Measurements from ENCODE around the gene STK32C. TPM values are rescaled to one million over a fixed set of nuclear protein-coding genes. Genes with fewer than 3 reads are reported as not detected.

STK32C gene
- total and polyA plus RNA-seq, 7 donors = 3.6 to 11.7 (median 6.6) TPM

- peaks cover 0 to 8% (median under 1%) of the 10 kb centered on the region in 3 donors for H3K27me3 ChIP-seq (ENCODE audit: insufficient read depth in 3 of 3, low read length in 2 of 3)
- H3K36me3 ChIP-seq (ENCODE audit: insufficient read depth in 1 of 2, low read depth in 1 of 2) = no peaks in the 10 kb centered on the region
- intact Hi-C loops (cut with DNase I) = no loop called here
- H3K4me3 ChIP-seq = no peak overlapping the region
- WGBS, 3 donors = 25 to 34% (median 33%) methylated on average over 14 to 16 of the region's 16 CpGs
- ATAC-seq (peak in 2 of 4 donors; percentile 21 to 29), DNase-seq (peak; percentile 17 to 31)
- TF ChIP-seq CTCF (IDR thresholded peaks at IDR 0.05) = no peak
- H3K9me3 ChIP-seq = peaks cover 11% of the 10 kb centered on the region
- no peaks in the 10 kb centered on the region for H3K4me1 ChIP-seq
- no peak overlapping the region for H3K27ac ChIP-seq
Observed at GRCh38 chr10:132293201-132293812, 14.4 kb downstream of the STK32C start.

- WGBS, 3 donors = 63 to 83% (median 68%) methylated on average over 27 to 30 of the region's 30 CpGs
- Histone ChIP-seq H3K4me1 (no peaks in the 10 kb centered on the region), H3K27ac (no peak overlapping the region), H3K27me3 (ENCODE audit: insufficient read depth in 3 of 3, low read length in 2 of 3) (peaks cover 0 to 8% (median 2%) of the 10 kb centered on the region in 3 donors), H3K9me3 (peaks cover 14% of the 10 kb centered on the region), H3K4me3 (no peak overlapping the region), H3K36me3 (ENCODE audit: insufficient read depth in 1 of 2, low read depth in 1 of 2) (no peaks in the 10 kb centered on the region)
- peak in 1 of 4 donors; percentile 4 for ATAC-seq
- no peak for TF ChIP-seq CTCF (IDR thresholded peaks at IDR 0.05)
- DNase-seq = peak; percentile 4 to 28
- intact Hi-C loops (cut with DNase I) = no loop called here
Observed at GRCh38 chr10:132292287-132293200, 15.2 kb downstream of the STK32C start.

- intact Hi-C loops (cut with DNase I) = no loop called here
- 84 to 90% (median 88%) methylated on average over 5 of the region's 5 CpGs for WGBS, 3 donors
- Histone ChIP-seq H3K27me3 (ENCODE audit: insufficient read depth in 3 of 3, low read length in 2 of 3) (peaks cover 0 to 8% (median 2%) of the 10 kb centered on the region in 3 donors), H3K4me1 (no peaks in the 10 kb centered on the region), H3K36me3 (ENCODE audit: insufficient read depth in 1 of 2, low read depth in 1 of 2) (no peaks in the 10 kb centered on the region), H3K4me3 (no peak overlapping the region), H3K9me3 (peaks cover 14% of the 10 kb centered on the region), H3K27ac (no peak overlapping the region)
- no peak for ATAC-seq
- no peak for TF ChIP-seq CTCF (IDR thresholded peaks at IDR 0.05)
- peak in 1 of 2 donors; percentile 23 for DNase-seq
Observed at GRCh38 chr10:132291826-132292225, 15.9 kb downstream of the STK32C start.

- Histone ChIP-seq H3K27ac (no peak overlapping the region), H3K36me3 (ENCODE audit: insufficient read depth in 1 of 2, low read depth in 1 of 2) (no peaks in the 10 kb centered on the region), H3K27me3 (ENCODE audit: insufficient read depth in 3 of 3, low read length in 2 of 3) (peaks cover 0 to 14% (median 2%) of the 10 kb centered on the region in 3 donors), H3K9me3 (peaks cover 14% of the 10 kb centered on the region), H3K4me3 (no peak overlapping the region), H3K4me1 (no peaks in the 10 kb centered on the region)
- no peak for TF ChIP-seq CTCF (IDR thresholded peaks at IDR 0.05)
- intact Hi-C loops (cut with DNase I) = no loop called here
- ATAC-seq = no peak
- DNase-seq = peak; percentile 8 to 9
- 93 to 96% (median 93%) methylated on average over 6 of the region's 6 CpGs for WGBS, 3 donors
Observed at GRCh38 chr10:132290631-132291030, 17.1 kb downstream of the STK32C start.
